Heart left ventricle (tissue), 16 donors: ENCODE results near the gene CRYBG3. TPM values are rescaled to one million over a fixed set of nuclear protein-coding genes. Genes with fewer than 3 reads are reported as not detected.
"Not testable (repeated sequence)": the region's sequence is repeated elsewhere in the genome, so short reads cannot be mapped to it uniquely, and the experiment has no call there.

Experiments
- ATAC-seq, 4 donors: fragments of 200-7000 bp; cut with Tn5 transposase; one replicate each; pipeline ENCODE4 v1.9.1; 2020 to 2022; ENCODE audit warnings: moderate library complexity in 4 of 4, mild to moderate bottlenecking in 3 of 4, moderate number of reproducible peaks in 1 of 4
- DNase-seq, 5 donors: peaks; one replicate each; pipeline ENCODE4 v3.0.0-alpha.2; 2020
- H3K27ac ChIP-seq, 12 donors: fragments of 200-600 bp; sonication (generic) in 4 of 12; one replicate each; pipeline versions ENCODE4 v1.5.0 to v1.8.0; 2016 to 2022; ENCODE audit warnings: mild to moderate bottlenecking in 2 of 12
- H3K27me3 ChIP-seq, 9 donors: fragments of 200-600 bp; sonication (generic) in 2 of 9; one replicate each; pipeline versions ENCODE4 v1.5.1 to v1.8.0; 2016 to 2022; ENCODE audit warnings: mild to moderate bottlenecking in 3 of 9
- H3K36me3 ChIP-seq, 9 donors: fragments of 200-600 bp; sonication (generic) in 2 of 9; one replicate each; pipeline versions ENCODE4 v1.5.0 to v1.8.0; 2018 to 2022; ENCODE audit warnings: mild to moderate bottlenecking in 2 of 9
- H3K4me1 ChIP-seq, 12 donors: fragments of 200-600 bp; sonication (generic) in 4 of 12; one replicate each; pipeline versions ENCODE4 v1.5.0 to v1.8.0; 2016 to 2022; ENCODE audit warnings: mild to moderate bottlenecking in 3 of 12
- H3K4me3 ChIP-seq, 12 donors: fragments of 200-600 bp; sonication (generic) in 4 of 12; one replicate each; pipeline versions ENCODE4 v1.5.0 to v1.8.0; 2017 to 2022; ENCODE audit warnings: mild to moderate bottlenecking in 9 of 12, moderate library complexity in 4 of 12
- H3K9me3 ChIP-seq, 12 donors: fragments of 200-600 bp; sonication (generic) in 4 of 12; one replicate each; pipeline versions ENCODE4 v1.5.0 to v1.8.0; 2016 to 2022; ENCODE audit warnings: mild to moderate bottlenecking in 1 of 12
- CTCF ChIP-seq, 12 donors: fragments of 200-600 bp; sonication (generic) in 4 of 12; IDR thresholded peaks; one replicate each; pipeline versions ENCODE4 v1.5.0 to v1.8.0; 2018 to 2022; ENCODE audit warnings: antibody characterized with exemption in 12 of 12, mild to moderate bottlenecking in 5 of 12
- POLR2A ChIP-seq, 2 donors: fragments of 450-650 bp; IDR thresholded peaks; one replicate each; pipeline ENCODE4 v1.6.1; 2017; ENCODE audit warnings: antibody characterized with exemption in 2 of 2, mild to moderate bottlenecking in 2 of 2, moderate library complexity in 2 of 2
- WGBS, 4 donors: extraction: QIAGEN DNeasy Blood & Tissue Kit in 2 of 4; methylation state at CpG; one replicate each; pipeline versions ENCODE4 v1.1.5 to v1.1.7; 2013 to 2018; 5-methylcytosine and 5-hydroxymethylcytosine counted together
- intact Hi-C, 10 donors: fragments of 100-400 bp; cut with DNase I; formaldehyde crosslinking; loops; one replicate each; pipeline versions ENCODE4 v1.11.1 to v1.14.2; 2022
- polyA plus RNA-seq, 2 donors: library from polyadenylated mRNA; stranded (reverse); fragments of 200-250 nt; gene quantifications; one replicate each; pipeline ENCODE4 v1.2.3, GENCODE V29; 2013
- total RNA-seq, 9 donors: library from RNA; depleted of rRNA in 2 of 9; stranded (reverse); fragments of >200 nt in 2 of 9; fragmentation: NEBNext Ultra II Directional in 3 of 9; extraction: Animal tissue kit (Norgen Biotek cat#: 25700) in 3 of 9; gene quantifications; one replicate each; pipeline versions ENCODE4 v1.1.0 to v1.2.4, GENCODE V29; 2016 to 2023
- donor health status: ischemic (EF 13 %, LVEDD 7.1; RV severe dilation, severe dysfunction).
- donor health status: healthy with polysubstance abuse.
- donor health status: DM: no; HTN: yes; CAD: no.
- donor health status: DM: no; HTN: no; CAD: no.
- donor health status: ischemic (EF 25% LVEDD 6.9; RV normal size, moderate dysfunction).
- donor health status: ischemic (EF 25% LVEDD 5.7; RV mildly dilated, moderate dysfunction).
- donor health status: healthy.
- donor health status: DM: yes; HTN: yes; CAD: no.
- donor health status: ischemic (EF 35%, LVEDD 5.7; RV mildly dilated, moderate dysfunction).
- donor health status: nonischemic (EF 11% LVEDD 7.7; RV severe dilation, severe dysfunction).
- donor health status: DM: yes; HTN: yes; CAD: no.
- donor health status: PGD.
- donor health status: ischemic (EF 29% LVEDD 5.4; RV normal size, mild dysfunction).
- donor health status: nonischemic (EF 23%, LVEDD 6.1; RV moderate dilation, normal function).

CRYBG3 gene
- total and polyA plus RNA-seq, 11 donors: 5.5 to 34.1 (median 20.9) TPM

GRCh38 chr3:97827741-97828471 is 6.1 kb downstream of the CRYBG3 start:
- H3K9me3 ChIP-seq: peaks cover 0 to under 1% (median 0%) of the 10 kb centered on the region in 12 donors
- no peak for DNase-seq
- H3K36me3 ChIP-seq: no peaks in the 10 kb centered on the region
- intact Hi-C loops: loop anchor here in 5 of 10 donors (10.0 kb wide), 4 partner anchors 47 to 107 kb away; no protein-coding TSS in a partner anchor
- peaks cover 0 to 68% (median 48%) of the 10 kb centered on the region in 12 donors for H3K4me1 ChIP-seq
- H3K4me3 ChIP-seq: no peak overlapping the region
- 30 to 55% (median 48%) methylated on average over 2 of the region's 2 CpGs for WGBS, 4 donors
- no peaks in the 10 kb centered on the region for H3K27me3 ChIP-seq
- no peak for ATAC-seq
- no peak for TF ChIP-seq POLR2A (IDR thresholded peaks at IDR 0.05)
- no peak for TF ChIP-seq CTCF (IDR thresholded peaks at IDR 0.05)
- H3K27ac ChIP-seq: peak overlapping the region in 1 of 12 donors; percentile 4

- peaks cover 0 to 4% (median 0%) of the 10 kb centered on the region in 12 donors for H3K9me3 ChIP-seq
- H3K4me3 ChIP-seq: no peak overlapping the region
- ATAC-seq (no peak), DNase-seq (no peak)
- no peak overlapping the region for H3K27ac ChIP-seq
- no peaks in the 10 kb centered on the region for H3K27me3 ChIP-seq
- 88 to 94% (median 90%) methylated on average over 2 of the region's 2 CpGs for WGBS, 4 donors
- H3K4me1 ChIP-seq: peaks cover 0 to 65% (median 41%) of the 10 kb centered on the region in 12 donors
- intact Hi-C loops: loop anchor here in 5 of 10 donors (10.0 kb wide), 4 partner anchors 46 to 106 kb away; no protein-coding TSS in a partner anchor
- no peaks in the 10 kb centered on the region for H3K36me3 ChIP-seq
- TF ChIP-seq CTCF (IDR thresholded peaks at IDR 0.05) (no peak), POLR2A (IDR thresholded peaks at IDR 0.05) (no peak)
These were observed 7.4 kb downstream of the CRYBG3 start for GRCh38 chr3:97829198-97829597.

GRCh38 chr3:97830638-97831037 is 8.8 kb downstream of the CRYBG3 start:
- Histone ChIP-seq H3K4me1 (peaks cover 0 to 51% (median 31%) of the 10 kb centered on the region in 12 donors), H3K27ac (peak overlapping the region in 1 of 12 donors; percentile 1), H3K36me3 (no peaks in the 10 kb centered on the region), H3K4me3 (no peak overlapping the region), H3K9me3 (peaks cover 0 to 4% (median 0%) of the 10 kb centered on the region in 12 donors), H3K27me3 (no peaks in the 10 kb centered on the region)
- no peak for ATAC-seq
- WGBS, 4 donors: 30 to 42% (median 34%) methylated on average over 2 of the region's 2 CpGs
- DNase-seq: no peak
- intact Hi-C loops: no loop called here
- TF ChIP-seq POLR2A (IDR thresholded peaks at IDR 0.05) (no peak), CTCF (IDR thresholded peaks at IDR 0.05) (no peak)

GRCh38 chr3:97831140-97831539 is 9.3 kb downstream of the CRYBG3 start:
- no peaks in the 10 kb centered on the region for H3K27me3 ChIP-seq
- no peak for DNase-seq
- H3K27ac ChIP-seq: peak overlapping the region in 1 of 12 donors; percentile 1
- H3K36me3 ChIP-seq: no peaks in the 10 kb centered on the region
- peaks cover 0 to 4% (median 0%) of the 10 kb centered on the region in 12 donors for H3K9me3 ChIP-seq
- no peak for ATAC-seq
- WGBS, 4 donors: 89 to 97% (median 92%) methylated on average over 1 of the region's 1 CpG
- no peak overlapping the region for H3K4me3 ChIP-seq
- peaks cover 0 to 46% (median 27%) of the 10 kb centered on the region in 12 donors for H3K4me1 ChIP-seq
- intact Hi-C loops: no loop called here
- no peak for TF ChIP-seq POLR2A (IDR thresholded peaks at IDR 0.05)
- TF ChIP-seq CTCF (IDR thresholded peaks at IDR 0.05): no peak

GRCh38 chr3:97833184-97833583 is 11.4 kb downstream of the CRYBG3 start:
- H3K9me3 ChIP-seq, intact Hi-C loops, H3K27ac ChIP-seq, H3K27me3 ChIP-seq, ATAC-seq, H3K4me3 ChIP-seq, DNase-seq, H3K36me3 ChIP-seq: not testable (repeated sequence)
- WGBS, 4 donors: 91 to 94% (median 93%) methylated on average over 4 of the region's 4 CpGs
- peaks cover 0 to 38% (median 18%) of the 10 kb centered on the region in 12 donors for H3K4me1 ChIP-seq
